ENCODE results near the gene ASTN2.

The ASTN2 gene

GRCh38 chr9:116416421-116416820 lies 998.4 kb downstream of the ASTN2 start:
- no peak for DNase-seq (ENCODE audit: low spot score)

- no peak for DNase-seq (ENCODE audit: low spot score)
Measured at GRCh38 chr9:116414374-116414773, 1000.5 kb downstream of the ASTN2 start.

- DNase-seq (ENCODE audit: low spot score): no peak
Measured at GRCh38 chr9:116411506-116411905, 1003.4 kb downstream of the ASTN2 start.

GRCh38 chr9:116409638-116410037 lies 1005.2 kb downstream of the ASTN2 start:
- DNase-seq (ENCODE audit: low spot score): no peak

GRCh38 chr9:116409129-116409528 lies 1005.7 kb downstream of the ASTN2 start:
- DNase-seq (ENCODE audit: low spot score): no peak

DNA sequence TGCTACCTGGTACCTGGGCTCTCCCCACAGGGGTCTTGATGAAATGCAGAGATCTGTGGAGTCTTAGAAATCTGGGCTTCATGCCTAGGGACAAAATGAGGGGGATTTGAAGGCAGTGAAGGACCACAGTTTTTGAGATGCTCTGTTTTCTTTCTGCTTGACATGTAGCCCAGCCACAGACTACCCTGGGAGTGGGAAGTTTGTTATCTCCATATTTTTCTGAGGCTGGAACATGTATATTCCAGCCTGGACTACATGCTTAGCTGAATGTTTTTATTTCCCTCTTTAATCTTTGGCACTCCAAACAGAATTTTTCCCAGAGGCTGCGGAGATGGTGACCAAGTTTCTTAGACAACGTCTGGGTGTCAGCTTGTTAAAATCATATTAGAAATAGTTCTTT lies 1008.4 kb downstream of the ASTN2 start:
- DNase-seq (ENCODE audit: low spot score): no peak

DNA sequence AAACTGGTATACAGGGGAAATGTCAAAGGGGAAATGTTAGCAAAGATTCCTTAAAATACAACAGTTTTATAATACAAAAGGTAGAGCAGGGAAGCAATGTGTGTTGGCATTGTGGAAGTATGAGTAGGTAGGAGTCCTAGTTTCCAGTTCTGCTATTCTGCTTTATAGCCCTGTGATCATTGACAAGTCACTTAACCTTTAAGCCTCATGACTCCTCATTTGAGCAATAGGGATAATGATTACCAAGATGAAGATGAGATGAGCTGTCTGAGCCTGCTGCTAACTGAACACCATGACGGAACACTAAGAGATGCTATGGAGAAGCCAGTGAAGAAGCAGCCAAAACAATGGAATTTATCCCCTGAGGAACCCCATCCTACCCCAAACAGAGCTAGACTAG lies 1009.5 kb downstream of the ASTN2 start:
- DNase-seq (ENCODE audit: low spot score): no peak

GRCh38 chr9:116404228-116404627 lies 1010.6 kb downstream of the ASTN2 start:
- DNase-seq (ENCODE audit: low spot score): no peak

GRCh38 chr9:116403171-116403570 lies 1011.7 kb downstream of the ASTN2 start:
- DNase-seq (ENCODE audit: low spot score): no peak

GRCh38 chr9:116395699-116396037 lies 1019.2 kb downstream of the ASTN2 start:
- no peak for DNase-seq (ENCODE audit: low spot score)

- DNase-seq (ENCODE audit: low spot score): no peak
Measured at GRCh38 chr9:116394894-116395698, 1019.8 kb downstream of the ASTN2 start.

GRCh38 chr9:116394070-116394469 lies 1020.8 kb downstream of the ASTN2 start:
- DNase-seq (ENCODE audit: low spot score): no peak

- DNase-seq (ENCODE audit: low spot score): no peak
Measured at GRCh38 chr9:116393198-116393597, 1021.7 kb downstream of the ASTN2 start.

DNA sequence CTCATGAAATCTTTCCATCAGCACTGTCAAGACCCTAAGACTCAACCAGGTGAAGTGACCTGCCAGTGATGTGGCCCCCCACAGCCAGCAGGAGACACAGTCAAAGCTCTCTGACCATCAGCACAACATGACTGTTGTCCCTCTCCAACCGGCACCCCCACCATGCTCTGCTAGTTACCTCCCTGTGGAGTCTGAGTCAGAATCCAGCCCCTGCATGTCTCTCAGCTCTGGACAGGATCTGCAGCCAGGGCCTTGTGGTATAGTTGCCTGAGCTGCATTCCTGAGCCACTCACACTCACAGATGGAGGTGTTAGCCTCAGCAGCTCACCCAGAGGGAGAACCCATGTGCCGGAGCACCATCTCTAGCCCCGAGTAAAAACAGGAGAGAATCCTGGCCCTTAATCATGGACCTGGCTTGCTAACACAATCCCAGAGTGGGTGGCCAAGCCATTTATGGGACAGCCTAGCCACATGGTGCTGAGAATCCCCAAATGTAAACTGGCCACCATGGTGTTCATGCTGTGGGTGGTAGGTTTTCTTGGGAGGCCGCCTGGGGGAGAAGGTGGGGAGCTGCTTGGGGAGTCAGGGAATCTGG lies 1023.5 kb downstream of the ASTN2 start:
- no peak for DNase-seq (ENCODE audit: low spot score)

GRCh38 chr9:116390303-116391228 lies 1024.3 kb downstream of the ASTN2 start:
- no peak for DNase-seq (ENCODE audit: low spot score)

DNA sequence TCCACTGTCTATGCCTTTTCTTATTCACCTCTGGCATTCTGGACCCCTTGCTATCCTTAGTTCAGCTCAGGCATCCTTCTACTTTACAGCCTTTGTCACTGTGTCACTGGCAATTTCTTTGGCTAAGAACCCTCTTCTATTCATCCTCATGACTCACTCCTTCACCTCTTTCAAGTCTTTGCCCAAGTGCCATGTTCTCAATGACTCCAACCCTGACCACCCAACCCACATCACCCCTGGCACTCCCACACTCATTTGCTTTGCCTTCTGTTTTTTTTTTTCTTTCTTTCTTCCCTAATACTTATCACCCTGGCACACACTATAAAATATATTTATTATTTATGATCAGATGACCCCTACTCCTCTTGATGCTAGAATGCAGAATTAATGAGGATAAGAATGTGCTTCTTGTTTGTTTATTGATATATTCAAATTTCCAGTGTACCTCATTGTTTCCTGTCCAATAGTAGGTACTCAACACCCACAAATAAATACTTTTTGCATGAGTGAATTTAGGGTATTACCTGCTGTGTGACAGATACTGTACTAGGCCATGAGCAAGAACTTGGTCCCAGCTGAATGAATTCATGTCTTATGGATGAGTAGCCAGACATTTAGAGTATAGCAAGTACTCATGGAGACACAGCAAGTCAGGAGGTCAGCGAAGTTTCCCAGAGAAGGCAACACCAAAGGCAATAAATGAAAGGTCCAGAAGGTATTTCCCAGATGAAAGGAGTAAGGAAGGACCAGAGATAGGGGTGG lies 1025.1 kb downstream of the ASTN2 start:
- no peak for DNase-seq (ENCODE audit: low spot score)

DNA sequence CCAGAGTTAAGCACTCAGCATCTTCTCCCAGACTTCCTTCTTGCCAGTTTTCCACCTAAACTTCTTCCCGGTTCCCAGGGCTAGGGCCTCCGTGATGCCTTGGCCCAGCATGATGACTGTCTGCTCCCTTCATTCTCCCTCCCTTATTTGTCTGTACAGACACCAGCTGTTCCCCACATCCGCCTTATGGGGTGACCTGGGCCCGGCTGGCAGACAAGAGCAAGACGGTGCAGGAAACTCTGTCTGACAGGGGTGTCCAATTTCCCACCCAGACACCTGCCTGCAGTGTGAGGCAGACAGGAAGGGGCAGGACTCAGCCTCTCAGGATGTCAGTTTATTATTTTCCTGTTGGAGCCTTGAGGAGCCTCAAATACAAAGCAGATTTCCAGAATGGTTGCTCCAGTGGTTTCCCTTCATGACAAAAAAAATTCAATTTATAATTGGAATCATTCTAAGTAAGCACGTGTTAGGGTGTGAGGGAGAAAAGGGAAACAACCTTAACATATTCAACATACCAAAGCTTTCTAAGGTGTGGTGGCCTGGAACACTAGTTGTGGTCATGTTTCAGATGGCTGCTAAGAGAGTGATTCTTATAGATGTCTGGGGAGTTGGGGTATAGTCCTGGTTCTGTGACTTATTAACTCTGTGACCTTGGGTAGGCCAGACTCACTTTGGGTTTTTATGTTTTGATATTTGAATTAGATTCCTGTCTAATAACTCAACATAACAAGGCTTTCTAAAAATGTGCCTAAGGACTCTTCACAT lies 1026.7 kb downstream of the ASTN2 start:
- no peak for DNase-seq (ENCODE audit: low spot score)

DNA sequence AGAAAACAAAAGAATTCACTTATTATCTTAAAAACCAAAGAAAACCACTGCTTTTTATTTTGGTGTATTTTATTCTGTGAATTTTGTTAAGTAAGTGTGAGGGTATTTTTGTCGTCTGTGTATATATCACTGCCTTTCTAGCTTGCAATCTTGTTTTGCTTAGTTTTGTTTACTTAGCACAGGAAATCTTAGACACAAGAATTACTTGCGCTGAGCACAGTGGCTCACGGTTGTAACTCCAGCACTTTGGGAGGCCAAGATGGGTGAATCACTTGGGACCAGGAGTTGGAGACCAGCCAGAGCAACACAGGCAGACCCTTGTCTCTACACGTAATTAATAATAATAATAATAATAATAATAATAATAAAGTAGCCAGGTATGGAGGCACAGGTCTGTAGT lies 1030.9 kb downstream of the ASTN2 start:
- no peak for DNase-seq (ENCODE audit: low spot score)

GRCh38 chr9:116383133-116383532 lies 1031.7 kb downstream of the ASTN2 start:
- DNase-seq (ENCODE audit: low spot score): no peak

- DNase-seq (ENCODE audit: low spot score): no peak
Measured at GRCh38 chr9:116382053-116382452, 1032.8 kb downstream of the ASTN2 start.

DNA sequence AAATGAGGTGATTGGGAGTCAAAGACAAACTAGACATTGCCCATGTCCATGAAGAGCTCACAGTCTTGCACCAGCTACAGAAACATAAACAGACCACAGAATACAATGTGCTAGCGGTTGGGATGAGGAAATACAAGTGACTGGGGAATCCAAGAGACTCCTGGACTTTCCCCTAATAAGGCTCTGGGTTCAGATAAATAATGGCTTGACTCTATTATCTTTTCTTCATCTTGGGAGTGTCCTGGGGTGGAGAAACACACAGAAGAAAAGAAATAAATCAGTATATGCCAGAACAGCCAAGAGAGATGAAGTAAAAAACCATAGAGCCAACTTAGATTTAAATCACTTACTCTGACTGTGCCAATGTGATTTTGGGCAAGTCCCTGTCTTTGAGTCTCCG lies 1033.5 kb downstream of the ASTN2 start:
- DNase-seq (ENCODE audit: low spot score): no peak
